NCI-H345 (cell line): ENCODE data around the gene SPEM1.

Source experiments
- DNase-seq: peaks from one replicate; lab custom pipeline; 2025; lab: John Stamatoyannopoulos, UW

Gene SPEM1

GRCh38 chr17:7418472-7419152, 1.5 kb upstream of the SPEM1 start:
- no peak for DNase-seq

GRCh38 chr17:7421186-7421585, 1.1 kb downstream of the SPEM1 start:
- DNase-seq: no peak

- no peak for DNase-seq
These were observed 3.6 kb downstream of the SPEM1 start for GRCh38 chr17:7423679-7424078.

DNA sequence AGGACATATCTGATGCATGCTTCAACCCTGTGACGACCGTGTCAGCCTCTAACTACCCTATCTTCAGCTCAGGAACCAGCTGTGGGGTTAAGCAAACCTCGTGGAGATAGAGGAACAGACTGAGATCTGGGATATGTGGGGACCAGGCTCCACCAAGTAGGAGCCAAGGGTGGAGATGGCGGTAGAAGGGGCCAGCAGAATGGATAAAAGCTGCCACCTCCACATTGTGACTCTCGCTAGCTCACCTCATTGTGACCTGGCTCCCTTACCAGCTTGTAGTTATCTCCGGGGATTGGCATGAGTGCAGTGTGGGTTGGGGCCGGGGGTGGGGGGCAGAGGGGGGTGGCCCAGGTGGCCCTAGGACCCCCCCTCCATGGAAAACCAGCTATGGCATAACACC, 5.2 kb downstream of the SPEM1 start, which contains the start of gene SPEM2:
Gene SPEM2 (plus strand): TSS at position 301 of the 400 bp plus-strand sequence. CDS start 73 bp downstream, at position 374.
- DNase-seq: no peak

DNA sequence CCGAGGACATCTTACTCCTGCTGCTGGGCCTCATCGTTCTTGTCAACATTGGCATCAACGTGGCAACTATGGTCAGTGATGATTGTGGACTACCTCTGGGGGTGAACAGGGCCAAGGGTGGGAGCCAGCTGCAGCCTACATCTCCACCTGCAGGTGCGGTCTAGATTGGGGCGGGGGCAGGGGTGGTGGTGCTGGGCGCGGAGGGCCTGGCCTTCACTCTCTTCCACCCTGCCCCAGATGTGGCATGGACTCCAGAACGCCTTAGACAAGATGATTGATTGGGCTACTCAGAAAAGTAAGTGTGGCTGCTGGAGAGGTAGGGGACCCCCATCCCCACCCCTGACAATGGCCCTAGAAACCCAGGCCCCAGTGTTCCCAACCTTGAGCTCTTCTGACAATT, 5.6 kb downstream of the SPEM1 start:
- no peak for DNase-seq

- no peak for DNase-seq
These were observed 6.2 kb downstream of the SPEM1 start for GRCh38 chr17:7426203-7426863.

- no peak for DNase-seq
These were observed 6.9 kb downstream of the SPEM1 start for GRCh38 chr17:7426896-7427489.

GRCh38 chr17:7427549-7427948, 7.4 kb downstream of the SPEM1 start:
- no peak for DNase-seq

GRCh38 chr17:7428557-7428956, 8.4 kb downstream of the SPEM1 start, which contains the start of gene SPEM3:
SPEM3 (plus strand) TSS chr17:7428857; CDS start chr17:7428903, 46 bp downstream.
- DNase-seq: no peak

DNA sequence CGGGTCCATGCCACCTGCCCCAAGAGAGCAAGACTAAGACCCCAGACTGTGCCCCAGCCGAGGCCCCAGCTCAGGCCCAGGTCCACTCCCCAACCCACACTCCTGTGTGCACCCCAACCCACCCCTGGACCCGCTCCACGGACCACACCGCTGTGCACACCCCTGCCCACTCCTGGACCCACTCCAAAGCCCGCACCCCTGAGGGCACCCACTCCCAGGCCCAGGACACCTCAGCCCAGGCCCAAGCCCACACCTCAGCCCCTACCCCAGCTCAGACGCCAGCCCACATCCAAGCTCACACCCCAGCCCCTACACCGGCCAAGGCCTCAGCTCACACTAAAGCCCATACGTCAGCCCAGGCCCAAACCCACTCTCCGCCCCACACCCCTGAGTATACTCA, 9.6 kb downstream of the SPEM1 start:
- no peak for DNase-seq

DNA sequence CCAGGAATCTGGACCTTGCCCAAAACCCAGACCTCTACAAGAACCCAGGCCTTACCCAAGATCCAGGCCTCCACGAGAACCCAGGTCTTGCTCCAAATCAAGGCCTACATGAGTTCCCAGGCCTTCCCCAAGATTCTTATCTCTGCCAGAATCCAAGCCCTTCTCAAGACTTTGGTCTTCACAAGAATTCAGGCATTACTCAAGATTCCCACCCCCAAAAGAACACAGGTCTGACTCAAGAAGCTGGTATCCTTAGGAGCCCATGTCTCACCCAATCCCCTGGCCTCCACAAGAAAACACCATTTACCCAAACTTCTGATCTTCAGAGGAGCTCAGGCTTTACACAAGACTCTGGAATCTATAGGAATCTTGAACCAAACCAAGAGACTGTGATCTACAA, 11.1 kb downstream of the SPEM1 start:
- DNase-seq: no peak

GRCh38 chr17:7432296-7432695, 12.2 kb downstream of the SPEM1 start:
- no peak for DNase-seq

- DNase-seq: peak; percentile 35
These were observed 15.8 kb downstream of the SPEM1 start for GRCh38 chr17:7435676-7436555.

- DNase-seq: peak; percentile 67
These were observed 16.6 kb downstream of the SPEM1 start for GRCh38 chr17:7436556-7437368.

- DNase-seq: no peak
These were observed 17.3 kb downstream of the SPEM1 start for GRCh38 chr17:7437369-7437863.

GRCh38 chr17:7437950-7438614, 18.0 kb downstream of the SPEM1 start:
- no peak for DNase-seq

- no peak for DNase-seq
These were observed 18.7 kb downstream of the SPEM1 start for GRCh38 chr17:7438656-7439460.

GRCh38 chr17:7439462-7440112, 19.5 kb downstream of the SPEM1 start, which contains the start of gene FGF11:
FGF11 (plus strand) TSS chr17:7439512; CDS start chr17:7439621, 109 bp downstream.
- no peak for DNase-seq
